Measurements from ENCODE around the gene UBA1.

Gene UBA1

GRCh38 chrX:47187106-47187677 is 6.4 kb upstream of the UBA1 start:
- Histone ChIP-seq H4K20me1 (ENCODE audit: control insufficient read depth, insufficient read depth, low read depth, low read length) (no peaks in the 10 kb centered on the region), H3K4me3 (ENCODE audit: low read length) (no peak overlapping the region), H3K9me2 (replicated peaks; ENCODE audit: control insufficient read depth, low read length) (no peaks in the 10 kb centered on the region), H3K27me3 (ENCODE audit: control insufficient read depth, low read length) (no peaks in the 10 kb centered on the region), H3K4me1 (ENCODE audit: control insufficient read depth, low read length) (peaks cover 10% of the 10 kb centered on the region), H3F3A (ENCODE audit: control insufficient read depth, insufficient read depth) (peaks cover 13% of the 10 kb centered on the region), H3K79me2 (ENCODE audit: control insufficient read depth, low read length) (peaks cover 12% of the 10 kb centered on the region), H3K36me3 (ENCODE audit: control insufficient read depth, low read length) (peaks cover 30% of the 10 kb centered on the region), H3K9me3 (ENCODE audit: control insufficient read depth, insufficient read depth, low read length) (no peaks in the 10 kb centered on the region), H3K27ac (ENCODE audit: low read depth, low read length) (no peak overlapping the region), H3K4me2 (ENCODE audit: low read length) (no peak overlapping the region)
- TF ChIP-seq, protein P1, sequence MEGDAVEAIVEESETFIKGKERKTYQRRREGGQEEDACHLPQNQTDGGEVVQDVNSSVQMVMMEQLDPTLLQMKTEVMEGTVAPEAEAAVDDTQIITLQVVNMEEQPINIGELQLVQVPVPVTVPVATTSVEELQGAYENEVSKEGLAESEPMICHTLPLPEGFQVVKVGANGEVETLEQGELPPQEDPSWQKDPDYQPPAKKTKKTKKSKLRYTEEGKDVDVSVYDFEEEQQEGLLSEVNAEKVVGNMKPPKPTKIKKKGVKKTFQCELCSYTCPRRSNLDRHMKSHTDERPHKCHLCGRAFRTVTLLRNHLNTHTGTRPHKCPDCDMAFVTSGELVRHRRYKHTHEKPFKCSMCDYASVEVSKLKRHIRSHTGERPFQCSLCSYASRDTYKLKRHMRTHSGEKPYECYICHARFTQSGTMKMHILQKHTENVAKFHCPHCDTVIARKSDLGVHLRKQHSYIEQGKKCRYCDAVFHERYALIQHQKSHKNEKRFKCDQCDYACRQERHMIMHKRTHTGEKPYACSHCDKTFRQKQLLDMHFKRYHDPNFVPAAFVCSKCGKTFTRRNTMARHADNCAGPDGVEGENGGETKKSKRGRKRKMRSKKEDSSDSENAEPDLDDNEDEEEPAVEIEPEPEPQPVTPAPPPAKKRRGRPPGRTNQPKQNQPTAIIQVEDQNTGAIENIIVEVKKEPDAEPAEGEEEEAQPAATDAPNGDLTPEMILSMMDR (IDR thresholded peaks at IDR 0.05; ENCODE audit: low read depth, low read length, poor library complexity, severe bottlenecking) = no peak
- TF ChIP-seq EZH2phosphoT487 (IDR thresholded peaks at IDR 0.05; ENCODE audit: borderline replicate concordance, low read length) = no peak

DNA sequence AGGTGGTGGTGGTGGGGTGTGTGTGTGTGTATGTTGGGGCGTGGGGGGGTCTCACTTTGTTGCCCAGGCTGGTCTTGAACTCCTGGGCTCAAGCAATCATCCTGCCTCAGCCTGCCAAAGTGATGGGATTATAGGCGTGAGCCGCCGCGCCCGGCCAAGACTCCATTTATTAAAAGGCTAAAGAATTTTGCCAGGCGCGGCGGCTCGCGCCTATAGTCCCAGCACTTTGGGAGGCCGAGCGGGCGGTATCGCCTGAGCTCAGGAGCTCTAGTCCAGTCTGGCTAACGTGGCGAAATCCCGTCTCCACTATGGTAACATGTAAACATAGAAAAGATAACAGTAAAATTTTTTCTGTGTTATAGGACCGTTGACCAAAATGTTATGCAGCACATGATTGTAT is 3.7 kb upstream of the UBA1 start:
- H3F3A ChIP-seq (ENCODE audit: control insufficient read depth, insufficient read depth) = peaks cover 20% of the 10 kb centered on the region
- H3K79me2 ChIP-seq (ENCODE audit: control insufficient read depth, low read length) = peaks cover 26% of the 10 kb centered on the region
- peaks cover 37% of the 10 kb centered on the region for H3K36me3 ChIP-seq (ENCODE audit: control insufficient read depth, low read length)
- no peaks in the 10 kb centered on the region for H3K9me2 ChIP-seq (replicated peaks; ENCODE audit: control insufficient read depth, low read length)
- no peak overlapping the region for H3K4me3 ChIP-seq (ENCODE audit: low read length)
- H4K20me1 ChIP-seq (ENCODE audit: control insufficient read depth, insufficient read depth, low read depth, low read length) = no peaks in the 10 kb centered on the region
- H3K4me1 ChIP-seq (ENCODE audit: control insufficient read depth, low read length) = peaks cover 25% of the 10 kb centered on the region
- H3K4me2 ChIP-seq (ENCODE audit: low read length) = peak overlapping the region; percentile 92
- H3K27me3 ChIP-seq (ENCODE audit: control insufficient read depth, low read length) = no peaks in the 10 kb centered on the region
- TF ChIP-seq, protein P1 (IDR thresholded peaks at IDR 0.05; ENCODE audit: low read depth, low read length, poor library complexity, severe bottlenecking) = no peak
- H3K9me3 ChIP-seq (ENCODE audit: control insufficient read depth, insufficient read depth, low read length) = no peaks in the 10 kb centered on the region
- no peak overlapping the region for H3K27ac ChIP-seq (ENCODE audit: low read depth, low read length)

DNA sequence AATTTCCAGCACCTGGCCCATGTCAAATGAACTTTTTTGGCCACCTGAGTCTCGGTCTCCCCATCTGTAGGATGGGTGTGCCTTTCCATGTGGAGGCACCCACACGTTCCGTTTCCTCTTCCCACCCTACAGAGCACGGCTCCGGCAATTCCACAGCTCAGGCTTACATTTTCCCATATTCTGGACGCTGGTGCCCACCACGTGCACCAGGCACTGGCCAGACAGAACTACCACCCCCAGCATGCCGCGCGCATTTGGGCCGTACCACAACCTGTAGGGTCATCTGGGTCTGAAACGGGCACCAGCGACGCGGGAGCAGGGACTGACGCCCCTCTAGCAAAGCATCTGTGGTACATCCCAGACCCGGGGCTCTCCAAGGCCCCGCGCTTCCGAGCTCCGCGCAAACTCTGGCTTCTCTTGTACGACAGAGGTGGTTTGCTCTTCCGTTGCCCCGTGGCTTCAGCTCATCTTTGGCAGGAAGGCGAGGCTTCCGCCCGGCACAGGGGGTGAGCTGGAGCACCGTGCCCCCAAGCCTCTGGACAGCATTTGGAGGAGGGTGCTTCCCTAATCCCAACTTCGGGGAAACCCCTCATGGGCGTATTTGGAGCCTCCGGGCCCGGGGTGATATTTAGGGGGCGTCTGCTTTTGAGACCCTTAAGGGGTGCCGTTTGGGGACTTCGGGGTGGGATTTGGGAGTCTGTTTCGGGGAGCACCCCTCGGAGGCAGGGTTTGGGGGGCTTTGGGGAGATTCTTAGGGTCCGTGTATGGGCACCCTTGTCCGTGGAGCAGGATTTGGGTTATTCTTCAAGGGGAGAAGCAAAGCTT is 3.0 kb upstream of the UBA1 start:
- H3K27ac ChIP-seq (ENCODE audit: low read depth, low read length) = peak overlapping the region; percentile 96
- TF ChIP-seq, protein P1 (IDR thresholded peaks at IDR 0.05; ENCODE audit: low read depth, low read length, poor library complexity, severe bottlenecking) = no peak
- H3K79me2 ChIP-seq (ENCODE audit: control insufficient read depth, low read length) = peaks cover 33% of the 10 kb centered on the region

More for the DNA sequence above, 3.0 kb upstream of the UBA1 start:
- H3K36me3 ChIP-seq (ENCODE audit: control insufficient read depth, low read length) = peaks cover 38% of the 10 kb centered on the region
- no peaks in the 10 kb centered on the region for H4K20me1 ChIP-seq (ENCODE audit: control insufficient read depth, insufficient read depth, low read depth, low read length)
- H3K4me2 ChIP-seq (ENCODE audit: low read length) = peak overlapping the region; percentile 92
- peaks cover 20% of the 10 kb centered on the region for H3F3A ChIP-seq (ENCODE audit: control insufficient read depth, insufficient read depth)
- H3K4me1 ChIP-seq (ENCODE audit: control insufficient read depth, low read length) = peaks cover 31% of the 10 kb centered on the region
- H3K9me3 ChIP-seq (ENCODE audit: control insufficient read depth, insufficient read depth, low read length) = no peaks in the 10 kb centered on the region
- H3K4me3 ChIP-seq (ENCODE audit: low read length) = peak overlapping the region; percentile 81
- no peaks in the 10 kb centered on the region for H3K27me3 ChIP-seq (ENCODE audit: control insufficient read depth, low read length)
- H3K9me2 ChIP-seq (replicated peaks; ENCODE audit: control insufficient read depth, low read length) = no peaks in the 10 kb centered on the region
